ENCODE data around the gene DDX49.

DDX49 gene

GRCh38 chr19:18878058-18878797, 41.3 kb upstream of the DDX49 start:
- TF ChIP-seq ZFX (IDR thresholded peaks at IDR 0.05): no peak
- no peak for TF ChIP-seq CTCF (conservative IDR thresholded peaks at IDR 0.05)
- H3K27ac ChIP-seq: no peak overlapping the region

- no peak for TF ChIP-seq ZFX (IDR thresholded peaks at IDR 0.05)
- TF ChIP-seq CTCF (conservative IDR thresholded peaks at IDR 0.05): no peak
- H3K27ac ChIP-seq: no peak overlapping the region
Measured at GRCh38 chr19:18878858-18879578, 40.5 kb upstream of the DDX49 start.

- H3K27ac ChIP-seq: no peak overlapping the region
- TF ChIP-seq CTCF (conservative IDR thresholded peaks at IDR 0.05) (no peak), ZFX (IDR thresholded peaks at IDR 0.05) (no peak)
Measured at GRCh38 chr19:18879579-18880373, 39.7 kb upstream of the DDX49 start.

- TF ChIP-seq ZFX (IDR thresholded peaks at IDR 0.05) (no peak), CTCF (conservative IDR thresholded peaks at IDR 0.05) (no peak)
Measured at GRCh38 chr19:18881491-18881890, 38.0 kb upstream of the DDX49 start.

GRCh38 chr19:18883526-18884304, 35.8 kb upstream of the DDX49 start:
- H3K27ac ChIP-seq: no peak overlapping the region
- no peak for TF ChIP-seq ZFX (IDR thresholded peaks at IDR 0.05)
- TF ChIP-seq CTCF (conservative IDR thresholded peaks at IDR 0.05): no peak

More at GRCh38 chr19:18881491-18881890, 38.0 kb upstream of the DDX49 start:
- H3K27ac ChIP-seq: no peak overlapping the region

GRCh38 chr19:18886972-18887371, 32.5 kb upstream of the DDX49 start:
- no peak overlapping the region for H3K27ac ChIP-seq
- TF ChIP-seq CTCF (conservative IDR thresholded peaks at IDR 0.05) (no peak), ZFX (IDR thresholded peaks at IDR 0.05) (no peak)

All from C4-2B (cell line).